Measurements from ENCODE around the gene ZNF669. TPM values are rescaled to one million over a fixed set of nuclear protein-coding genes. Genes with fewer than 3 reads are reported as not detected.

The ZNF669 gene
- polyA plus RNA-seq, 1 donor (not counting 4 experiments of a cell fraction or from before 2014, with no cell fraction given) = 4.5 TPM

GRCh38 chr1:247113733-247114271 lies 9.6 kb upstream of the ZNF669 start:
- no peak overlapping the region for H3K4me2 ChIP-seq (ENCODE audit: control insufficient read depth, extremely low read depth, insufficient read depth, low read depth, low read length)
- no peaks in the 10 kb centered on the region for H4K20me1 ChIP-seq (ENCODE audit: control insufficient read depth, extremely low read depth, insufficient read depth, low read length)
- H3K9me3 ChIP-seq (ENCODE audit: control insufficient read depth, low read depth, low read length) = no peaks in the 10 kb centered on the region
- H3K27ac ChIP-seq (ENCODE audit: control insufficient read depth, insufficient read depth, low read length) = no peak overlapping the region
- H3K4me3 ChIP-seq (ENCODE audit: control insufficient read depth in 2 of 3, extremely low read depth in 1 of 3, insufficient read depth in 2 of 3, low read depth in 1 of 3, low read length in 3 of 3) = no peak overlapping the region
- FAIRE-seq (no peak), DNase-seq (ENCODE audit: low read depth, low spot score) (no peak)
- TF ChIP-seq CTCF (optimal IDR thresholded peaks at IDR 0.05 in 1 of 3, IDR thresholded peaks at IDR 0.05 in 1 of 3, conservative IDR thresholded peaks at IDR 0.05 in 1 of 3; ENCODE audit: extremely low read depth in 1 of 3, insufficient read depth in 2 of 3, low read length in 3 of 3) = no peak
- H3K79me2 ChIP-seq (ENCODE audit: control insufficient read depth, insufficient read depth, low read length) = no peaks in the 10 kb centered on the region
- no peak overlapping the region for H3K9ac ChIP-seq (ENCODE audit: control insufficient read depth, extremely low read depth, insufficient read depth, low read length)
- dilution Hi-C loops (cut with MboI; ENCODE audit: extremely low pct_ligation_motif_present, low sequenced_read_pairs) = no loop called here
- peaks cover 7% of the 10 kb centered on the region for H3K4me1 ChIP-seq (ENCODE audit: control insufficient read depth, extremely low read depth, insufficient read depth, low read length)
- H3K27me3 ChIP-seq (ENCODE audit: control insufficient read depth, extremely low read depth, insufficient read depth, low read length) = peaks cover 15% of the 10 kb centered on the region
- no peaks in the 10 kb centered on the region for H3K36me3 ChIP-seq (ENCODE audit: control insufficient read depth in 2 of 2, extremely low read depth in 1 of 2, insufficient read depth in 2 of 2, low read length in 2 of 2)
- no peak overlapping the region for H2AFZ ChIP-seq (ENCODE audit: control insufficient read depth, low read length)
- no peaks in the 10 kb centered on the region for H3K9me1 ChIP-seq (ENCODE audit: control insufficient read depth, extremely low read depth, insufficient read depth, low read length)

- no peak for DNase-seq (ENCODE audit: low read depth, low spot score)
- Histone ChIP-seq H3K4me1 (ENCODE audit: control insufficient read depth, extremely low read depth, insufficient read depth, low read length) (peaks cover 7% of the 10 kb centered on the region), H3K79me2 (ENCODE audit: control insufficient read depth, insufficient read depth, low read length) (no peaks in the 10 kb centered on the region), H3K9me1 (ENCODE audit: control insufficient read depth, extremely low read depth, insufficient read depth, low read length) (no peaks in the 10 kb centered on the region), H3K9me3 (ENCODE audit: control insufficient read depth, low read depth, low read length) (no peaks in the 10 kb centered on the region), H3K27me3 (ENCODE audit: control insufficient read depth, extremely low read depth, insufficient read depth, low read length) (peaks cover 15% of the 10 kb centered on the region), H3K4me2 (ENCODE audit: control insufficient read depth, extremely low read depth, insufficient read depth, low read depth, low read length) (no peak overlapping the region), H3K36me3 (ENCODE audit: control insufficient read depth in 2 of 2, extremely low read depth in 1 of 2, insufficient read depth in 2 of 2, low read length in 2 of 2) (no peaks in the 10 kb centered on the region), H2AFZ (ENCODE audit: control insufficient read depth, low read length) (no peak overlapping the region), H4K20me1 (ENCODE audit: control insufficient read depth, extremely low read depth, insufficient read depth, low read length) (no peaks in the 10 kb centered on the region), H3K9ac (ENCODE audit: control insufficient read depth, extremely low read depth, insufficient read depth, low read length) (no peak overlapping the region), H3K4me3 (ENCODE audit: control insufficient read depth in 2 of 3, extremely low read depth in 1 of 3, insufficient read depth in 2 of 3, low read depth in 1 of 3, low read length in 3 of 3) (no peak overlapping the region), H3K27ac (ENCODE audit: control insufficient read depth, insufficient read depth, low read length) (no peak overlapping the region)
- dilution Hi-C loops (cut with MboI; ENCODE audit: extremely low pct_ligation_motif_present, low sequenced_read_pairs) = no loop called here
- no peak for FAIRE-seq
- TF ChIP-seq EZH2 (IDR thresholded peaks at IDR 0.05; ENCODE audit: low read length) (no peak), CTCF (optimal IDR thresholded peaks at IDR 0.05 in 1 of 3, IDR thresholded peaks at IDR 0.05 in 1 of 3, conservative IDR thresholded peaks at IDR 0.05 in 1 of 3; ENCODE audit: extremely low read depth in 1 of 3, insufficient read depth in 2 of 3, low read length in 3 of 3) (no peak)
Observed at GRCh38 chr1:247113094-247113497, 8.9 kb upstream of the ZNF669 start.
